Right cardiac atrium (tissue), 5 donors: ENCODE data around the gene PATL2. TPM values are rescaled to one million over a fixed set of nuclear protein-coding genes. Genes with fewer than 3 reads are reported as not detected.
"Not testable (repeated sequence)": the region's sequence is repeated elsewhere in the genome, so short reads cannot be mapped to it uniquely, and the experiment has no call there.

Experiments
- ATAC-seq, 2 donors: fragments of 200-7000 bp; cut with Tn5 transposase; one replicate each; pipeline versions ENCODE4 v1.8.0 to v1.9.1; 2020; ENCODE audit warnings: moderate library complexity in 2 of 2, mild to moderate bottlenecking in 1 of 2
- DNase-seq, 3 donors: peaks; one replicate each; pipeline ENCODE4 v3.0.0-alpha.2; 2020
- H3K27ac ChIP-seq: one replicate; pipeline ENCODE4 v1.5.1; 2013; ENCODE audit warnings: mild to moderate bottlenecking, low read length, control low read depth, moderate library complexity
- H3K27me3 ChIP-seq: one replicate; pipeline ENCODE4 v1.6.1; 2013; ENCODE audit not compliant: control insufficient read depth, insufficient read depth
- H3K4me1 ChIP-seq: one replicate; pipeline ENCODE4 v1.6.1; 2013; ENCODE audit warnings: low read length; ENCODE audit not compliant: control insufficient read depth, insufficient read depth
- H3K4me3 ChIP-seq: one replicate; pipeline ENCODE4 v1.5.1; 2013; ENCODE audit warnings: low read length, control low read depth
- H3K9me3 ChIP-seq: one replicate; pipeline ENCODE4 v1.6.1; 2013; ENCODE audit warnings: low read length; ENCODE audit not compliant: control insufficient read depth
- WGBS: extraction: QIAGEN DNeasy Blood & Tissue Kit; methylation state at CpG from one replicate; pipeline ENCODE4 v1.1.7; 2013; 5-methylcytosine and 5-hydroxymethylcytosine counted together
- intact Hi-C, 4 donors: fragments of 100-400 bp; cut with DNase I; formaldehyde crosslinking; loops; one replicate each; pipeline versions ENCODE4 v1.11.0 to v1.14.0; 2022 to 2023
- polyA plus RNA-seq: library from polyadenylated mRNA; stranded (reverse); fragments of 200-250 nt; gene quantifications from one replicate; pipeline ENCODE4 v1.2.3, GENCODE V29; 2013
- total RNA-seq, 4 donors: library from RNA; stranded (reverse); fragmentation: NEBNext Ultra II Directional; extraction: Animal tissue kit (Norgen Biotek cat#: 25700); gene quantifications; one replicate each; pipeline ENCODE4 v1.2.1, GENCODE V29; 2021
- donor health status: healthy with polysubstance abuse.
- donor health status: DM: no; HTN: yes; CAD: no.
- donor health status: DM: no; HTN: no; CAD: no.
- donor health status: DM: no; HTN: yes; CAD: no; lungs with severe emphysema.
- donor health status: DM: yes; HTN: yes; CAD: no.

PATL2 gene
- total and polyA plus RNA-seq, 5 donors: 2.4 to 8.3 (median 4.7) TPM

GRCh38 chr15:44728576-44729407 is 17.7 kb upstream of the PATL2 start:
- no peaks in the 10 kb centered on the region for H3K9me3 ChIP-seq
- no peaks in the 10 kb centered on the region for H3K4me1 ChIP-seq
- peak; percentile 95 to 99 (median 97) for DNase-seq
- intact Hi-C loops: loop anchor here in 1 of 4 donors (2.0 kb wide), 1 partner anchor 66 kb away; the partner anchor contains the start of gene SPG11
- H3K27me3 ChIP-seq: no peaks in the 10 kb centered on the region
- WGBS: under 1% methylated on average over 36 of the region's 36 CpGs
- H3K27ac ChIP-seq: peak overlapping the region; percentile 99
- ATAC-seq: peak; percentile 97 to 98
- H3K4me3 ChIP-seq: peak overlapping the region; percentile 65

DNA sequence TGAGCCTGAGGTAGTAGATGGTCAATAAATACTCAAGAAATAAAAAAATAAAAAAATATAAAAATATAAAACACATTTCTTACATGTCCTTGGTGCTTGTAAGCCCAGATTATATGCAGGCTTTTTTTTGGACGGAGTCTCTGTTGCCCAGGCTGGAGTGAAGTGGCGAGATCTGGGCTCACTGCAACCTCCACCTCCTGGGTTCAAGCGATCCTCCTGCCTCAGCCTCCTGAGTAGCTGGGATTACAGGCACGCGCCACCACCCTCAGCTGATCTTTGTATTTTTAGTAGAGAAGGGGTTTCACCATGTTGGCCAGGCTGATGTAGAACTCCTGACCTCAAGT is 17.1 kb upstream of the PATL2 start:
- Histone ChIP-seq H3K4me3 (peak overlapping the region; percentile 51), H3K27ac (peak overlapping the region; percentile 98)
- ATAC-seq, H3K9me3 ChIP-seq, DNase-seq, H3K4me1 ChIP-seq, H3K27me3 ChIP-seq: not testable (repeated sequence)
- intact Hi-C loops: loop anchor here in 1 of 4 donors (2.0 kb wide), 1 partner anchor 65 kb away; the partner anchor contains the start of gene SPG11
- WGBS: 68% methylated on average over 5 of the region's 5 CpGs

DNA sequence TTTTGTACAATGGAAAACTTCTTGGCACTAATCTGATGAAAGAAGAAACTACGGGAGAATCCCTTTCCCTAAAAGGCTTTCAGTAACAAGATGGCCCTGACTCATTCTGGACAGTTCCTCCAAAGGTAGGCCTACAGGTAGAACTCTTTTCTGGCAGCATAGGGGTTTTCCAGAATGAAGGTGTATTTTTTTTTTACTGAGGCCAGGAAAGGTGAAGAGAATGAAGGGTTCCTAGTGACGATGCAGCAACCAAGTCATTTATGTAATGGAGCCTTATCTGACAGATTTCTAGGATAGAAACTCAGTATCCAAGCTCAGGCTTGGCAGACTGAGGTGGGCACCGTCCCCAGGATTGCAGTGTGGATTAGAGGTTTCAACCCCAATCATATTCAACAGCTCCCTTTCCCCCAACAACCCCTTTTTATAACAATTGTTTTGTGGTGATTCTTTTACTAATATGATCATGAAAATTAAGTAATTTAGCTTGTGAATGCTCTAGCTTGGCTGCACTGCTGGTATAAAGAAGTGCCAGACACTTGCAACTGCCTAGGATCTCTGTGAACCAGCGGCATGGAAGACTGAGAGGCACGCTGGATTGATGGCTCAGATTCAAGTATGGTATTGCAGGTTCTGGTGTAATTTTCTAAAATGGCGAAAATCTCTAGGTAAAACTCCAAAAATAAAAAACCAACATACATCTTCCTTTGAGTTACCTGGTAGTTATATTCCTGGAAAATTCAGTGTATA is 16.5 kb upstream of the PATL2 start:
- Histone ChIP-seq H3K4me3 (no peak overlapping the region), H3K27ac (peak overlapping the region; percentile 76), H3K4me1 (no peaks in the 10 kb centered on the region), H3K27me3 (no peaks in the 10 kb centered on the region), H3K9me3 (no peaks in the 10 kb centered on the region)
- intact Hi-C loops: loop anchor here in 2 of 4 donors (2.0 kb wide), 2 partner anchors 15 to 65 kb away; partner anchors contain the start of gene SPG11 (in 1 of the 2)
- WGBS: 85% methylated on average over 6 of the region's 6 CpGs
- ATAC-seq: no peak
- DNase-seq: no peak

- peak overlapping the region; percentile 22 for H3K4me3 ChIP-seq
- DNase-seq (peak in 1 of 3 donors; percentile 29), ATAC-seq (peak; percentile 23 to 46)
- no peaks in the 10 kb centered on the region for H3K27me3 ChIP-seq
- H3K27ac ChIP-seq: peak overlapping the region; percentile 93
- WGBS: 28% methylated on average over 5 of the region's 5 CpGs
- no peaks in the 10 kb centered on the region for H3K9me3 ChIP-seq
- no peaks in the 10 kb centered on the region for H3K4me1 ChIP-seq
- intact Hi-C loops: loop anchor here in 2 of 4 donors (2.0 kb wide), 1 partner anchor 14 kb away; no protein-coding TSS in a partner anchor
These were observed 15.7 kb upstream of the PATL2 start for GRCh38 chr15:44726568-44727484.

- Histone ChIP-seq H3K4me1 (no peaks in the 10 kb centered on the region), H3K4me3 (peak overlapping the region; percentile 22), H3K27ac (peak overlapping the region; percentile 93), H3K27me3 (no peaks in the 10 kb centered on the region), H3K9me3 (no peaks in the 10 kb centered on the region)
- 43% methylated on average over 7 of the region's 7 CpGs for WGBS
- no peak for DNase-seq
- intact Hi-C loops: loop anchor here in 2 of 4 donors (2.0 kb wide), 1 partner anchor 13 kb away; no protein-coding TSS in a partner anchor
- ATAC-seq: no peak
These were observed 15.0 kb upstream of the PATL2 start for GRCh38 chr15:44726136-44726535.

- Histone ChIP-seq H3K27me3 (no peaks in the 10 kb centered on the region), H3K27ac (no peak overlapping the region), H3K9me3 (no peaks in the 10 kb centered on the region), H3K4me3 (no peak overlapping the region), H3K4me1 (no peaks in the 10 kb centered on the region)
- WGBS: 88% methylated on average over 2 of the region's 2 CpGs
- DNase-seq: no peak
- ATAC-seq: no peak
- intact Hi-C loops: no loop called here
These were observed 10.9 kb upstream of the PATL2 start for GRCh38 chr15:44722011-44722410.

- ATAC-seq (peak in 1 of 2 donors; percentile 23), DNase-seq (no peak)
- Histone ChIP-seq H3K27ac (no peak overlapping the region), H3K4me1 (peaks cover 2% of the 10 kb centered on the region), H3K4me3 (no peak overlapping the region), H3K27me3 (no peaks in the 10 kb centered on the region), H3K9me3 (no peaks in the 10 kb centered on the region)
- WGBS: 90% methylated on average over 4 of the region's 4 CpGs
- intact Hi-C loops: no loop called here
These were observed 9.5 kb upstream of the PATL2 start for GRCh38 chr15:44720460-44721176.

DNA sequence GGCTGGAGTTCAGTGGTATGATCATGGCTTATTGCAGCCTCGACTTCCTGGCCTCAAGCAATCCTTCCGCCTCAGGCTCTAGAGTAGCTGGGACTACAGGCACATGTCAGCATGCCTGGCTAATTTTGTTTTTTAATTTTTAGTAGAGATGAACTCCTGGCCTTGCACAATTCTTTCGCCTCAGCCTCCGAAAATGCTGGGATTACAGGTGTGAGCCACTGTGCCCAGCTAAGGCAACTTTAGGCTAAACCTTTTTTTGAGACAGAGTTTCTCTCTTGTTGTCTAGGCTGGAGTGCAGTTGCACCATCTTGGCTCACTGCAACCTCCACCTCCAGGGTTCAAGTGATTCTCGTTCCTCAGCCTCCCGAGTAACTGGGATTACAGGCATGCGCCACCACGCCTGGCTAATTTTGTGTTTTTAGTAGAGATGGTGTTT is 8.9 kb upstream of the PATL2 start:
- H3K4me1 ChIP-seq, ATAC-seq, H3K27ac ChIP-seq, DNase-seq, H3K4me3 ChIP-seq, intact Hi-C loops, H3K9me3 ChIP-seq, H3K27me3 ChIP-seq: not testable (repeated sequence)
- 89% methylated on average over 8 of the region's 8 CpGs for WGBS

- peak in 1 of 2 donors; percentile 21 for ATAC-seq
- no peak overlapping the region for H3K27ac ChIP-seq
- intact Hi-C loops: no loop called here
- H3K4me3 ChIP-seq: no peak overlapping the region
- no peak for DNase-seq
- 77% methylated on average over 4 of the region's 4 CpGs for WGBS
- no peaks in the 10 kb centered on the region for H3K27me3 ChIP-seq
- no peaks in the 10 kb centered on the region for H3K9me3 ChIP-seq
- peaks cover 2% of the 10 kb centered on the region for H3K4me1 ChIP-seq
These were observed 8.3 kb upstream of the PATL2 start for GRCh38 chr15:44719293-44719999.
